HepG2 (cell line): ENCODE results near the gene ZNF512B. TPM values are rescaled to one million over a fixed set of nuclear protein-coding genes. Genes with fewer than 3 reads are reported as not detected.

Source experiments
- ATAC-seq: fragments of 200-7000 bp; cut with Tn5 transposase; 3 replicates; pipeline ENCODE4 v1.9.1; 2020; ENCODE audit warnings: mild to moderate bottlenecking, moderate library complexity
- BruUV-seq: library from RNA; stranded (reverse); fragments of 400-500 nt; replicated peaks from 2 replicates; lab custom pipeline; 2021; lab: Mats Ljungman, UMichigan
- CTCF ChIA-PET: fragments of 300-600 bp; formaldehyde crosslinking; extraction: SDS; loops from one replicate; lab custom pipeline; 2021; ENCODE audit warnings: low total read pairs, inconsistent platforms, low intra/inter-chr PET ratio; lab: Yijun Ruan, JAX
- POLR2A ChIA-PET: fragments of 350-600 bp; sonication (Branson Sonifier 250); formaldehyde crosslinking; loops from one replicate; lab custom pipeline; 2020; ENCODE audit warnings: antibody characterized with exemption, inconsistent platforms; lab: Yijun Ruan, JAX
- DNase-seq: peaks from one replicate; pipeline ENCODE4 v3.0.0-alpha.2; 2015; ENCODE audit warnings: low spot score
- FAIRE-seq: peaks from 3 replicates; lab custom pipeline; 2011; peaks lifted over from hg19 to GRCh38; lab: Jason Lieb, UNC
- H2AFZ ChIP-seq: one replicate; pipeline ENCODE4 v1.6.1; 2011; ENCODE audit warnings: low read length, inconsistent platforms
- H3K27ac ChIP-seq: fragments of 300-600 bp; 3 replicates; pipeline ENCODE4 v1.8.0; 2011; ENCODE audit warnings: mixed run types, mild to moderate bottlenecking, mixed read lengths, low read length, inconsistent platforms; ENCODE audit not compliant: insufficient read depth; ENCODE audit errors: extremely low read length
- H3K27me3 ChIP-seq, 2 experiments: fragments of 200-600 bp in 1 of 2; 2 replicates in 1 of 2; 3 replicates in 1 of 2; pipeline versions ENCODE4 v1.6.0 to v1.8.0; 2011; ENCODE audit warnings: low read length in 2 of 2, mild to moderate bottlenecking in 2 of 2, moderate library complexity in 2 of 2, inconsistent platforms in 1 of 2; ENCODE audit not compliant: insufficient read depth in 2 of 2, control insufficient read depth in 1 of 2
- H3K36me3 ChIP-seq, 2 experiments: fragments of 200-600 bp in 1 of 2; replicated peaks in 1 of 2; 2 replicates in 1 of 2; 3 replicates in 1 of 2; pipeline versions ENCODE4 v1.5.1 to v1.8.0; 2011; ENCODE audit warnings: low read length in 2 of 2, inconsistent platforms in 1 of 2; ENCODE audit not compliant: insufficient read depth in 2 of 2, control insufficient read depth in 1 of 2
- H3K4me1 ChIP-seq: 2 replicates; pipeline ENCODE4 v1.5.1; 2012; ENCODE audit warnings: low read length, inconsistent platforms; ENCODE audit not compliant: insufficient read depth
- H3K4me2 ChIP-seq: 2 replicates; pipeline ENCODE4 v1.6.0; 2011; ENCODE audit warnings: low read depth, low read length, inconsistent platforms
- H3K4me3 ChIP-seq, 3 experiments: fragments of 200-600 bp in 1 of 3; sonication (generic), shearing (Covaris generic) in 1 of 3; replicated peaks in 1 of 3; 2 replicates each; pipeline ENCODE4 v1.5.1; 2011 to 2016; ENCODE audit warnings: low read length in 3 of 3, inconsistent platforms in 2 of 3, low read depth in 2 of 3, mild to moderate bottlenecking in 2 of 3, control low read depth in 1 of 3, mixed read lengths in 1 of 3; ENCODE audit not compliant: insufficient read depth in 1 of 3
- H3K79me2 ChIP-seq: one replicate; pipeline ENCODE4 v1.6.1; 2011; ENCODE audit warnings: low read length, inconsistent platforms; ENCODE audit not compliant: insufficient read depth
- H3K9ac ChIP-seq: 2 replicates; pipeline ENCODE4 v1.6.0; 2011; ENCODE audit warnings: mild to moderate bottlenecking, low read depth, low read length, inconsistent platforms; ENCODE audit not compliant: insufficient read depth
- H3K9me3 ChIP-seq: 2 replicates; pipeline ENCODE4 v1.5.1; 2012; ENCODE audit warnings: mild to moderate bottlenecking, low read length
- H4K20me1 ChIP-seq: 2 replicates; pipeline ENCODE4 v1.6.0; 2011; ENCODE audit warnings: inconsistent platforms, mild to moderate bottlenecking, low read length, moderate library complexity; ENCODE audit not compliant: insufficient read depth
- AGO2 ChIP-seq: fragments of 200-400 bp; formaldehyde crosslinking; optimal IDR thresholded peaks from 2 replicates; pipeline ENCODE3; 2017; ENCODE audit warnings: mild to moderate bottlenecking, low read depth, low read length, moderate library complexity
- CENPT ChIP-seq: sonication (generic); formaldehyde crosslinking; IDR thresholded peaks from 2 replicates; pipeline ENCODE4 v1.8.0; 2022; ENCODE audit warnings: low read depth, mild to moderate bottlenecking, moderate library complexity, missing genetic modification reagents
- E2F5 ChIP-seq: sonication (generic); formaldehyde crosslinking; conservative IDR thresholded peaks from 2 replicates; pipeline ENCODE4 v1.4.0; 2020; ENCODE audit warnings: missing genetic modification reagents
- EED ChIP-seq: sonication (generic); formaldehyde crosslinking; IDR thresholded peaks from 2 replicates; pipeline ENCODE4 v1.5.0; 2020; ENCODE audit warnings: mild to moderate bottlenecking, missing genetic modification reagents
- EP300 ChIP-seq, 3 experiments: sonication (generic) in 1 of 3; formaldehyde crosslinking in 1 of 3; IDR thresholded peaks; 2 replicates each; pipeline versions ENCODE4 v1.5.1 to v1.6.1; 2011 to 2020; ENCODE audit warnings: low read depth in 2 of 3, low read length in 2 of 3, borderline replicate concordance in 1 of 3, improper control_type of control experiment in 1 of 3, mild to moderate bottlenecking in 1 of 3, missing genetic modification reagents in 1 of 3, moderate library complexity in 1 of 3
- ERF ChIP-seq: IDR thresholded peaks from 2 replicates; pipeline ENCODE4 v1.6.1; 2018; ENCODE audit warnings: missing biosample characterization, missing genetic modification reagents
- HNRNPH1 ChIP-seq: fragments of 200-400 bp; formaldehyde crosslinking; optimal IDR thresholded peaks from 2 replicates; pipeline ENCODE3; 2017; ENCODE audit warnings: mild to moderate bottlenecking, low read depth, low read length
- HOXD1 ChIP-seq: sonication (generic); formaldehyde crosslinking; IDR thresholded peaks from 2 replicates; pipeline ENCODE4 v1.5.0; 2020; ENCODE audit warnings: missing genetic modification reagents
- KLF11 ChIP-seq: IDR thresholded peaks from 2 replicates; pipeline ENCODE4 v1.6.1; 2016; ENCODE audit warnings: missing compliant biosample characterization
- KLF15 ChIP-seq: sonication (generic); formaldehyde crosslinking; IDR thresholded peaks from 2 replicates; pipeline ENCODE4 v1.8.1; 2023; ENCODE audit warnings: borderline replicate concordance, mild to moderate bottlenecking, inconsistent platforms, missing genetic modification reagents, mixed read lengths
- MYC ChIP-seq: sonication (generic); formaldehyde crosslinking; IDR thresholded peaks from 2 replicates; pipeline ENCODE4 v1.9.0; 2021; ENCODE audit warnings: missing genetic modification reagents, borderline replicate concordance
- RBM22 ChIP-seq: fragments of 200-400 bp; formaldehyde crosslinking; optimal IDR thresholded peaks from 2 replicates; pipeline ENCODE3; 2017; ENCODE audit warnings: mild to moderate bottlenecking, low read length, moderate library complexity
- SIN3A ChIP-seq: IDR thresholded peaks from 2 replicates; pipeline ENCODE4 v1.6.1; 2011; ENCODE audit warnings: low read depth, mild to moderate bottlenecking, control low read depth, low read length, borderline replicate concordance
- U2AF1 ChIP-seq: fragments of 200-400 bp; formaldehyde crosslinking; optimal IDR thresholded peaks from 2 replicates; pipeline ENCODE3; 2017; ENCODE audit warnings: mild to moderate bottlenecking, low read depth, low read length
- ZNF20 ChIP-seq: sonication (generic); formaldehyde crosslinking; IDR thresholded peaks from 2 replicates; pipeline ENCODE4 v1.4.0; 2020; ENCODE audit warnings: mild to moderate bottlenecking, moderate library complexity, missing genetic modification reagents
- ZNF275 ChIP-seq: sonication (generic); formaldehyde crosslinking; IDR thresholded peaks from 2 replicates; pipeline ENCODE4 v1.8.0; 2022; ENCODE audit warnings: missing genetic modification reagents, mild to moderate bottlenecking, inconsistent platforms, borderline replicate concordance
- ZNF768 ChIP-seq: sonication (generic); formaldehyde crosslinking; IDR thresholded peaks from 2 replicates; pipeline ENCODE4 v1.4.0; 2020; ENCODE audit warnings: missing genetic modification reagents
- ZNF883 ChIP-seq: sonication (generic); formaldehyde crosslinking; IDR thresholded peaks from 2 replicates; pipeline ENCODE4 v1.5.1; 2020; ENCODE audit warnings: mild to moderate bottlenecking, missing genetic modification reagents; ENCODE audit errors: not compliant biosample characterization
- WGBS: methylation state at CpG from one replicate; pipeline ENCODE4 v1.1.6; 2017; ENCODE audit warnings: low lambda C conversion rate; 5-methylcytosine and 5-hydroxymethylcytosine counted together
- in situ Hi-C: cut with HindIII; loops from 2 replicates; pipeline ENCODE4 v1.10.0; 2017; ENCODE audit warnings: low pct_unique_long_range_greater_than_20kb; ENCODE audit not compliant: extremely low pct_ligation_motif_present
- intact Hi-C: fragments of 100-400 bp; cut with micrococcal nuclease; formaldehyde crosslinking; loops from one replicate; pipeline ENCODE4 v1.10.0; 2022; ENCODE audit not compliant: unreplicated experiment
- polyA plus RNA-seq, 8 experiments: library from polyadenylated mRNA; depleted of rRNA in 3 of 8; stranded (reverse) in 7 of 8; unstranded in 1 of 8; fragments of >200 nt; fragmentation: Illumina TruSeq in 4 of 8; extraction: Trizol in 4 of 8; gene quantifications; 2 replicates each; pipeline versions ENCODE4 v1.2.1 to v1.2.3, GENCODE V29; 2011 to 2016; ENCODE audit warnings: low read depth in 4 of 8, missing spikeins in 1 of 8, mixed read lengths in 1 of 8; ENCODE audit not compliant: insufficient read depth in 1 of 8
- total RNA-seq, 5 experiments: library from RNA; depleted of rRNA; stranded (reverse); fragments of >200 nt; fragmentation: Illumina TruSeq; extraction: Trizol; gene quantifications; 2 replicates each; pipeline ENCODE4 v1.2.3, GENCODE V29; 2016; ENCODE audit warnings: low read depth in 1 of 5

The ZNF512B gene
- total and polyA plus RNA-seq, 2 of the 13 experiments (the other 11 are each of a cell fraction or from before 2014, with no cell fraction given) = 11.5 to 30.6 TPM

- 0 out of 2 replicates have a peak, but pooled peaks have one; percentile 21 for TF ChIP-seq MYC
- TF ChIP-seq ZNF768 (CRISPR knock-in tag) = peak; percentile 17; the same call in 1 of the 2 replicates
- TF ChIP-seq EED (CRISPR knock-in tag) = peak; percentile 31; the same call in 1 of the 2 replicates
- peak; percentile 41 for TF ChIP-seq AGO2
- TF ChIP-seq ZNF883 (CRISPR knock-in tag) = no peak
- Histone ChIP-seq H3K27ac (no peak overlapping the region), H3K9me3 (no peaks in the 10 kb centered on the region), H3K36me3 (peaks cover 52 to 83% of the 10 kb centered on the region in 2 experiments), H3K4me1 (no peaks in the 10 kb centered on the region), H4K20me1 (no peaks in the 10 kb centered on the region), H3K4me2 (no peak overlapping the region), H3K79me2 (peaks cover 11% of the 10 kb centered on the region), H2AFZ (no peak overlapping the region), H3K9ac (no peak overlapping the region), H3K4me3 (no peak overlapping the region), H3K27me3 (no peaks in the 10 kb centered on the region)
- DNase-seq (no peak), FAIRE-seq (no peak), ATAC-seq (no peak)
- in situ Hi-C loops = no loop called here
- POLR2A ChIA-PET = no interaction called here
- WGBS = 98% methylated on average over 16 of the region's 16 CpGs
- CTCF ChIA-PET = no interaction called here
- intact Hi-C loops = no loop called here
- BruUV-seq = no TSS peak
Measured at GRCh38 chr20:64011366-64011779, 41.6 kb upstream of the ZNF512B start.

- H3K4me3 ChIP-seq = no peak overlapping the region
- ATAC-seq = no peak
- H2AFZ ChIP-seq = no peak overlapping the region
- peaks cover 53 to 84% of the 10 kb centered on the region in 2 experiments for H3K36me3 ChIP-seq
- no peaks in the 10 kb centered on the region for H4K20me1 ChIP-seq
- FAIRE-seq = no peak
- peaks cover 11% of the 10 kb centered on the region for H3K79me2 ChIP-seq
- in situ Hi-C loops (no loop called here), intact Hi-C loops (no loop called here)
- TF ChIP-seq E2F5 (no peak), HNRNPH1 (no peak), SIN3A (0 out of 2 replicates have a peak, but pooled peaks have one; percentile 40), EP300 (IDR thresholded peaks at IDR 0.05; ENCODE audit: low read depth in 2 of 2, low read length in 2 of 2) (no peak), EP300 (CRISPR knock-in tag; IDR thresholded peaks at IDR 0.05; ENCODE audit: borderline replicate concordance) (no peak), HOXD1 (CRISPR knock-in tag) (no peak), KLF15 (no peak), ZNF275 (CRISPR knock-in tag) (no peak), U2AF1 (no peak), ZNF20 (CRISPR knock-in tag) (no peak), ERF (CRISPR knock-in tag) (no peak), RBM22 (peak; percentile 9), CENPT (CRISPR knock-in tag) (no peak), KLF11 (no peak)
- H3K4me1 ChIP-seq = no peaks in the 10 kb centered on the region
- DNase-seq = no peak
- H3K27ac ChIP-seq = no peak overlapping the region
- no peak overlapping the region for H3K4me2 ChIP-seq
- POLR2A ChIA-PET = no interaction called here
- CTCF ChIA-PET = no interaction called here
- no TSS peak for BruUV-seq
- no peak overlapping the region for H3K9ac ChIP-seq
- H3K27me3 ChIP-seq = no peaks in the 10 kb centered on the region
- H3K9me3 ChIP-seq = no peaks in the 10 kb centered on the region
- 98% methylated on average over 8 of the region's 8 CpGs for WGBS
Measured at GRCh38 chr20:64010711-64011237, 41.0 kb upstream of the ZNF512B start.
